ENCODE data around the gene AHRR. TPM values are rescaled to one million over a fixed set of nuclear protein-coding genes. Genes with fewer than 3 reads are reported as not detected.
"Not testable (repeated sequence)": the region's sequence is repeated elsewhere in the genome, so short reads cannot be mapped to it uniquely, and the experiment has no call there.

Gene AHRR
- total RNA-seq, 1 donor from 2014 or later, result 74.8 TPM

GRCh38 chr5:305459-305858 is 16.1 kb upstream of the AHRR start:
- no peak for DNase-seq (ENCODE audit: low read depth)

- DNase-seq (ENCODE audit: low read depth), result no peak
These were observed 15.3 kb upstream of the AHRR start for GRCh38 chr5:306011-306805.

- DNase-seq (ENCODE audit: low read depth), result no peak
These were observed 14.2 kb upstream of the AHRR start for GRCh38 chr5:307306-307705.

- DNase-seq (ENCODE audit: low read depth), result no peak
These were observed 13.5 kb upstream of the AHRR start for GRCh38 chr5:307794-308579.

- DNase-seq (ENCODE audit: low read depth), result peak; percentile 26
These were observed 12.7 kb upstream of the AHRR start for GRCh38 chr5:308672-309271.

- DNase-seq (ENCODE audit: low read depth), result not testable (repeated sequence)
These were observed 11.7 kb upstream of the AHRR start for GRCh38 chr5:309831-310230.

GRCh38 chr5:310516-310915 is 11.0 kb upstream of the AHRR start:
- no peak for DNase-seq (ENCODE audit: low read depth)

GRCh38 chr5:310941-311434 is 10.5 kb upstream of the AHRR start:
- DNase-seq (ENCODE audit: low read depth), result no peak

- no peak for DNase-seq (ENCODE audit: low read depth)
These were observed 9.6 kb upstream of the AHRR start for GRCh38 chr5:311963-312362.

GRCh38 chr5:312845-313244 is 8.7 kb upstream of the AHRR start:
- no peak for DNase-seq (ENCODE audit: low read depth)

- DNase-seq (ENCODE audit: low read depth), result no peak
These were observed 8.2 kb upstream of the AHRR start for GRCh38 chr5:313265-313664.

- DNase-seq (ENCODE audit: low read depth), result no peak
These were observed 7.6 kb upstream of the AHRR start for GRCh38 chr5:313806-314376.

- DNase-seq (ENCODE audit: low read depth), result no peak
These were observed 6.6 kb upstream of the AHRR start for GRCh38 chr5:314676-315487.

- no peak for DNase-seq (ENCODE audit: low read depth)
These were observed 5.9 kb upstream of the AHRR start for GRCh38 chr5:315488-316209.

- no peak for DNase-seq (ENCODE audit: low read depth)
These were observed 5.1 kb upstream of the AHRR start for GRCh38 chr5:316210-317085.

- peak; percentile 82 for DNase-seq (ENCODE audit: low read depth)
These were observed 4.3 kb upstream of the AHRR start for GRCh38 chr5:317086-317811.

- DNase-seq (ENCODE audit: low read depth), result peak; percentile 38
These were observed 3.1 kb upstream of the AHRR start for GRCh38 chr5:318341-318897.

Data from myocyte (in vitro differentiated cells).